Fibroblast of peridontal ligament (primary cell): ENCODE measurements around the gene CCDC40.
"Not testable (repeated sequence)": the region's sequence is repeated elsewhere in the genome, so short reads cannot be mapped to it uniquely, and the experiment has no call there.

Source experiments
- DNase-seq: peaks from one replicate; pipeline ENCODE4 v3.0.0-alpha.2; 2010; ENCODE audit errors: extremely low read depth

CCDC40 gene, protein sequence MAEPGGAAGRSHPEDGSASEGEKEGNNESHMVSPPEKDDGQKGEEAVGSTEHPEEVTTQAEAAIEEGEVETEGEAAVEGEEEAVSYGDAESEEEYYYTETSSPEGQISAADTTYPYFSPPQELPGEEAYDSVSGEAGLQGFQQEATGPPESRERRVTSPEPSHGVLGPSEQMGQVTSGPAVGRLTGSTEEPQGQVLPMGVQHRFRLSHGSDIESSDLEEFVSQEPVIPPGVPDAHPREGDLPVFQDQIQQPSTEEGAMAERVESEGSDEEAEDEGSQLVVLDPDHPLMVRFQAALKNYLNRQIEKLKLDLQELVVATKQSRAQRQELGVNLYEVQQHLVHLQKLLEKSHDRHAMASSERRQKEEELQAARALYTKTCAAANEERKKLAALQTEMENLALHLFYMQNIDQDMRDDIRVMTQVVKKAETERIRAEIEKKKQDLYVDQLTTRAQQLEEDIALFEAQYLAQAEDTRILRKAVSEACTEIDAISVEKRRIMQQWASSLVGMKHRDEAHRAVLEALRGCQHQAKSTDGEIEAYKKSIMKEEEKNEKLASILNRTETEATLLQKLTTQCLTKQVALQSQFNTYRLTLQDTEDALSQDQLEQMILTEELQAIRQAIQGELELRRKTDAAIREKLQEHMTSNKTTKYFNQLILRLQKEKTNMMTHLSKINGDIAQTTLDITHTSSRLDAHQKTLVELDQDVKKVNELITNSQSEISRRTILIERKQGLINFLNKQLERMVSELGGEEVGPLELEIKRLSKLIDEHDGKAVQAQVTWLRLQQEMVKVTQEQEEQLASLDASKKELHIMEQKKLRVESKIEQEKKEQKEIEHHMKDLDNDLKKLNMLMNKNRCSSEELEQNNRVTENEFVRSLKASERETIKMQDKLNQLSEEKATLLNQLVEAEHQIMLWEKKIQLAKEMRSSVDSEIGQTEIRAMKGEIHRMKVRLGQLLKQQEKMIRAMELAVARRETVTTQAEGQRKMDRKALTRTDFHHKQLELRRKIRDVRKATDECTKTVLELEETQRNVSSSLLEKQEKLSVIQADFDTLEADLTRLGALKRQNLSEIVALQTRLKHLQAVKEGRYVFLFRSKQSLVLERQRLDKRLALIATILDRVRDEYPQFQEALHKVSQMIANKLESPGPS

DNA sequence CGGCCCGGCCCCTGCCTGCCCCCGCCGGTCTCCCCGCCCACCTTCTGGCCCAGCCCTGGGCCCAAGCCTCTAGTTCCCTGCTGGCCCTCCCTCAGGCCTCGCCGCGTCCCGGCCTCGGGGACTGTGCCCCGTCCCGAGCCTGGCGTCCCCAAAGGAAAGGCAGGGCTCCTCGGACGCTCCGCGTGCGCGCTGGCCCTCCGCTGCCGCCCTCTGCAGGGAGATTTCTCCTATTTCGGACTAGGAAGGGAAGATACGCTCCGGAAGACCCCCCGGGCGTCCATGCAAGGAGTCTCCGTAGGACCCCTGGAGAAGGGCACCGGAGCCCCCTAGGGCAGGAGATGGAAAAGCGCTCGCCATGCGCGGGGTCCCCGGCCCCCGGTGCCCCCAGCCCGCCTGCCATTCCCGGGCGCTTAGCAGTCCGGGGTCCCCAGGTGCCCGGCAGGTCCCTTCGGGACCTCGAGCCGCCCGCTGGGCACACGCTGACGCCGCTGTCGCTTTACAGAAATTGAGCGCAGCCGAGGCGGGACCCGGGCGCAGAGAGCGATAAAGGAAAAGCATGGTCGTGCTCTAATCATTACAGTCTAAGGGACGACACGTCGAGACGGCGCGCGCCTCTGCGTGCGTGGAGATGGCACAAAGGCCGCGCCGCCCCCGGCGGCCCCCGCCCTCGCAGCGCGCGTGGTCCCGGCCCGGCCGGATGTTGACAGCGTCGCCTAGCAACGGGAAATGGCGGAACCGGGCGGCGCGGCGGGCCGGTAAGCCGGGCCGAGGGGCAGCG, at the start of gene CCDC40:
Gene CCDC40, plus strand, starts transcription at position 706 of the 778 bp plus-strand sequence. Its CDS starts 21 bp downstream, at position 727.
- DNase-seq, result peak; percentile 66

DNA sequence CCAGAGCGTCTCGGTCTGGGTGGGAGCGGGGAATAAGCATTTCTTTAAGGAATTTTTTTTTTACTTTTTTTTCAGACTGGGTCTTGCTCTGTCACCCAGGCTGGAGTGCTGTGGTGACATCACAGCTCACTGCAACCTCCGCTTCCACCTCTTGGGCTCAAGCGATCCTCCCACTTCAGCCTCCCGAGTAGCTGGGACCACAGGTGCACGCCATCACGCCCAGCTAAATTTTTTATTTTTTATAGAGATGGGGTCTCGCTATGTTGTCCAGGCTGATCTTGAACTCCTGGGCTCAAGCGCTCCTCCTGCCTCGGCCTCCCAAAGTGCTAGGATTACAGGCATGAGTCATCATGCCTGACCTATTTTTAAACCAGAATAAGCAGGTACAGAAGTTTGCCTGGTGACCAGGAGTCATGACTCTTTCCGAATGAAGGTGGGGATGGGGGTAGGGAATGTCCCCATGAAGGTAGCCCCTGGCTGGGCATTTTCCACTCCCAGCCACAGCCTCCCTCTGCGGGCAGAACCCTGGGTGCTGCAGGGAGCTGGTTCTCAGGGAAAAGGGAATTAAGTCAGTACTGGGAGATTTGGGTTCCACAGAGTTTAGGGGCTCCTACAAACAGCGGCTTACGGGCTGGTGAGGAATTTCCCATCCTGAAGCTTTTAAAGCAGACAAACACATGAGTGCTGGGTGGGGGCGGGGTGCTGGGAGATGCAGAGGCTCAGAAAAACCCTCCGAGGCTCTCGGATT, 49.1 kb upstream of the CCDC40 start:
- DNase-seq, result no peak

DNA sequence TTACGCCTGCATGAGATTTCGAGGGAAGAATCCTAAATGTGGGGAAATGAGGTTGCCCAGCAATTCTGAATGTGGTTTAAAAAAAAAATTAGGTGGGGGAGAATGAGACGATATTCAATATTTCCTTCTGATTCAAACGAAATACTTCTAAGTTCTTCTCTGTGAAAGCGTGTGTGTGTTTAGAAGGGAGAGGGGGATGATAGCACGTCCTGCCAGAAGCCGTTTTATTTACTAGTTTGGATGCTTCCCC, 48.6 kb upstream of the CCDC40 start:
- DNase-seq, result no peak

DNA sequence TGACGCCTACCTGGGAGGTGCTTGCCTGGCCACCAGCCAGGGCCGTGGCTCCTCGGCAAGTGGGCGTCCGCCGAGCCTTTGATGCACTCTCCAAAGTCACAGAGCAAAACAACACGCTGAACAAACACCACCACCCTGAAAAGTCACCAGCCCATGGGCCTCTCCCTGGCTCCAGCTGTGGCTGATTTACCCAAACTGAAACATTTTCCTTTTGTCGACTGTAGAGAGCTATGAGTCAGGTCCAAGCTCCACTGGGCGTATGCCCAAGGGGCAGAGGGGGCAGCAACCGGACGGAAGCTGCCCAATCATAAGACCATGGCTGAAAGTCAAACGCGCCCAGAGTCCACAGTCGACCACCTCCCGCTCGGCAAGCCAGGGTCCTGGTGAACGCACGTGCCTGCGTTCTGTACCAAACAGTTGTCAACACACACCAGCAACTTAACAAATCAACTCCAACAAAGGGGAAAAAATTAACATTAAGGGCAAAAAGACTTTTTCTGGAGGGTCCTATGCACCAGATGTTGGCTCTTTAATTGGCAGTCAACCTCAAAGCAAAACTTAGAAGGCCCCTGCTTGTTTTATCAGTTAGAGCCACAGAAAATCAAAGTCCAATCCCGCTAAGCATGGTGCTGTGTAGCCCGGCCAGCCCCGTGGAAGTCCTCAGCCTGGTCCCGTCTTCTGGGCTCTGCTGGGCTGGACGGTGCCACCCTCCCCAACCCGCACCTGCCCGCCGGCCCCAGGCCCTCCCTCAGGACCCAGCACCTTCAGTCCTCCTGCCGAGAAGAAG, 48.1 kb upstream of the CCDC40 start:
- DNase-seq, result peak; percentile 84

DNA sequence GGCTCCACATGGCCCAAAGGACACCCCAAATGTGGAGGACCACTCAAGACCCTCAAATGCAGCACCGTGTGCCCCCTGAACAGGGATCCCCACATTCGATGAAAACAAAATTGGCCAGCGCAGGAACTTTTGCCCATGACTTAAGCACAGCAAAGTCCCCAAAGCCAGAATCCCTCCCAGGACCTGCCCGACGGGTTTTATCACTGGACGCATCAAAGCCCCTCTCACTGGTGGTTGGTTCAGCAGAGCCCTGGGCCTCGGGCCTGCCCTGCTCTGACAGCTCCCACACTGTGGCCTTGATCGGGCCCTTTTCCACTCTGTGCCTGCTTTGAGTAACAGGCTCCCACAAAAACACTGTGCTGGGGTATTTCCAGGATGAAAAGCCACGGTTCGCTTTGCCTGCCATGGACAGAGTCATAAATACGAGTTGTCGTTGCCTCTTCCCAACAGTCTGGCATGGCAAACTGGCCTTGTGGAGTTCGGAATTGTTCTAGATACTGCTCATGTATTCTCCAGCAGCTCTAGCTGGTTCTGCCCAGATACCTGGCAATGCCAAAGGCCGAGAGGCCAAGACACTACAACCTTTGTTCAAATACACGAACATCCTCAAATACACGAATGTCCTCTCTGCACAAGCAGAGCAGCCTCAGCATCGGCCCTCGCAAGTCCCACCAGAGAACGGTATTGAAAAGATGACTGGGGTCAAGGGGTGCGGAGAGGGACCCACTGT, 47.2 kb upstream of the CCDC40 start:
- no peak for DNase-seq

DNA sequence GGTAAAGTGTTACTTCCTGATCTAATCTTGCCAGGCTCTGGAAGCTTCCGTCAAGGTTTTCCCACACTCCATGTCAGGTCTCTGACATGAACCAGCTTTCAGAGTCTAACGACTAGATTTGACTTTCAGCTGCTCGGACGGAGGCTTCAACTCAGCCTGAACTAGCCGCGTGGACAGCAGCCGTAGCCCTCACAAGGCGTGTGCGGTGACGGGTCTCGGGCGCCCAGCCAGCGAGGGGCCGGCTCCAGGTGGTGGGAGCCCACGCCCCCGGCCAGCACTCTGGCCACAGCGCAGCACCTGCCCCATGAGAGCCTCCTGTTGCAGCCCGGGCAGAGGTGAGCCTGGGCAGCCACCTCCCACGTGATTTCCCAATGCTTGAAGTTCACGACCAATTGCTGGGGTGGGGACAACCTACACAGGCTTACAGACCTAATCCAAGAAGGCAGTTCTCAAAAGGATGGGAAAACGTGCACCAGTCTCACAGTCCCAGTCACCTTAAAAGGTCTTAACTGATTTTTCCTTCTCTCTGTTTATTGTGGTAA, 46.3 kb upstream of the CCDC40 start:
- no peak for DNase-seq

DNA sequence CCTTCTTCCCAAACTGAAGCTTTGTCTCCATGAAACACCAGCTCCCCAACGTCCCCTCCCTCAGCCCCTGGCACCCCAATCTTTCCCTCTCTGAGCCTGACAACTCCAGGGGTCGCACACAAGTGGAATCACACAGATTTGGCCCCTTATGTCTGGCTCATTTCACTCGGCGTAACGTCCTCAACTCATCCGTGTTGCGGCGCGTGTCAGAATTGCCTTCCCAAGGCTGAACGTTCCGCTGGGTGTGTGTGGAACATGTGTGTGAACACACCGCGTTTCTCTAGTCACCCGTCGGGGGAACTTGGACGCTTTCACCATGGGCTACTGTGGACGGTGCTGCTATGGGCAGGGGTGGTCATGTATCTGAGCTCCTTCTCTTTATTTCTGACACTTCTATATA, 45.7 kb upstream of the CCDC40 start:
- DNase-seq, result no peak

DNA sequence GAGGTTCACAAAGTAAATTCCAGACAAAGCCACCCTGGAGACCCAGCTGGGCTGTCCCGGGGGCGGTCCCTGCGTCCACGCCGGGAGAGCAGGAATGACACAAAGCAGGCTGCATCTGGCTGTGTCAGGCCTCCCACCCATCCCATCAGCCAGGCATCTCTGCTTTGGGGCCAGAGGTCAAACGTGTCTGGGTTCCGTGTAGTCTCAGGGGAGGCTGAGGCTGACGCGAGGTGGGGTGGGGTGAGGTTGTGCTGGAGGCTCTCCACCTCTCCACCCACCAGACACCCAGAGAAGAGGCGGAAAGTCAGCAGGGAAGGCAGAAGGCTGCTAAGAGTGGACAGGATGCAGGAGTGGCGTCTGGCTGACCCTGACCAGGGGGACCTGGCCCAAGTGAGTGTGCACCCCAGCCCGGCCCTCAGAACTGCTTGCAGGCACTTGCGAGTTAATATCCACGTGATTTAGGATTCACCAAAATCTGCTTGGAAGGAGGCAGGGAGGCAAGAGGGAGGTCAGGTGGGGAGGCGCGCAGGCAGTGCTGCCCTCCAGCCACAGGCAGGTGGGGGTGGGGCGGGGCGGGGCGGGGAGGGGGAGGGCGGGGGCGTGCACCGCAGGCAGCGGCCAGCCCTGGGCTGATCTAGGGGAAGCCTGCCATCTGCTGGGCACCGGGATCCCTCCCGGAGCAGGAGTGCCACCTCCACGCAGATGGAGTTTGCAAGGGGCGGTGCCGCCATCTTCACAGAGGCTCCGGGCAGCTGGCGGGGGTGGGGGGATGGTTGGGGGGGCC, 45.1 kb upstream of the CCDC40 start:
- DNase-seq, result peak; percentile 70

DNA sequence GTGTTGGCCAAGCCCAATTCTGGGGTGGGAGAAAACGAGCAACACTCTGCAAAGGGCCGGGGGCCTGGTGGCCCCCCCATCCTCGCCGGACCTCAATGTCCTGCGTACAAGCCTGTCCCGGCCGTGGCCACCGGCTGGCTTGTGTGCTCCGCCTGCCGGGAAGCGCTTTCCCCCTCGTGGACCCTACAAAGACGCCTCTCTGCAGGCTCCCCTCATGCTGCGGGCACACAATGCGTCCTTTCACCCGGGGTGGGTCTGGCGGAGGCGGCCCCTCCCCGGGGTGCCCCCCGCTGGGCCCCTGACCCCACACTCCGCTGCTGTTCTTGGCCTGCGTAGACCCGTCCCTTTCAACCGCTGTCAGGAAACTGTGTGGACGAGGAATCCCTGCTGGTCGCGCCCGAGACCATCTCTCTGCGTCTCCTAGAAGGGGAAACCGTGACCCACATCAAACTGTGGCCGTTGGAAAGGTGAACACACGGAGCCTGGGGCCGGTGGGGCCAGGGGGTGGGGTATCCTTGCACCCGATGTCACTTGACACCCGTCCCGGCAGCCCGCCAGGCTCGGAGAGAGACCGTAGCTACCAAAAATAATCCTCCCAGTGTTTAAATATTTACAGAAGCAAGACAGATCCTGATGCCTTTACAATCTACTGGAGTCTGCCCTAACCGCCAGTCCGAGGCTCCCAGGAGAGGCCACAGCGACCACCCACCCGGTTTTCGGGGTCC, 44.4 kb upstream of the CCDC40 start:
- peak; percentile 31 for DNase-seq

DNA sequence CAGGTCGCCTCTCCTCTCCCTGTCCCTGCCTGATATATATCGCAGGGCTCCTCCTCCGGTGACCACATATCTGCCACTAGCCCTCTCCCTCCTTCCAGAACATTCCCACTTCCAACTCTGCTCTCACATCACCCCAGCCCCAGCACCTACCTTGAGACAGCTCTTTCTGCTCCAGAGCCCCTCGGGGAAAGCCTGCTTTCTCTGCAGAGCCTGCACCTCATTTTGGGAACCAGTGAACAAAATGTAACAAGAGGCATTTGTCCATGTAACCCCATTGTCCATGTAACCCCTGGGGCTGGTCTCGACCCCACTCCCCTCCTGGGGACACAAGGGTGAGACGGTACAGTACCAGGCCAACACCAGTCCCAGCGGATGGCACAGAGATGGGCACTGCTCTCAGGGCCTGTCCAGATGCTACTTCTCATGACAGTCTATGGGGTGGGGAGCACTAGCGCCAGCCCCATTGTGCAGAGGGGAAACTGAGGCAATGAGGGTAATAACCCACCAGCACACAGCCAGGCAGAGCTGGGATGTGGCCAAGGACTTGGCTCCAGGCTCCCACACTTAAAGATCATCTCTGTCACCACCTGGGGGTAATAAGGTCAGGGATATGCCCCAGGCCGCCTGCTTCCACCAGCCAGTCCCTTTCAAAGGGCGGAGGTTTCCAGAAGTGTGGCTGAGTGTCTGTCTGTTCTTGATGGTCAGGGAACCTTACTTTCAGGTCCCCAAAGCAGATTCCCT, 43.6 kb upstream of the CCDC40 start:
- no peak for DNase-seq

DNA sequence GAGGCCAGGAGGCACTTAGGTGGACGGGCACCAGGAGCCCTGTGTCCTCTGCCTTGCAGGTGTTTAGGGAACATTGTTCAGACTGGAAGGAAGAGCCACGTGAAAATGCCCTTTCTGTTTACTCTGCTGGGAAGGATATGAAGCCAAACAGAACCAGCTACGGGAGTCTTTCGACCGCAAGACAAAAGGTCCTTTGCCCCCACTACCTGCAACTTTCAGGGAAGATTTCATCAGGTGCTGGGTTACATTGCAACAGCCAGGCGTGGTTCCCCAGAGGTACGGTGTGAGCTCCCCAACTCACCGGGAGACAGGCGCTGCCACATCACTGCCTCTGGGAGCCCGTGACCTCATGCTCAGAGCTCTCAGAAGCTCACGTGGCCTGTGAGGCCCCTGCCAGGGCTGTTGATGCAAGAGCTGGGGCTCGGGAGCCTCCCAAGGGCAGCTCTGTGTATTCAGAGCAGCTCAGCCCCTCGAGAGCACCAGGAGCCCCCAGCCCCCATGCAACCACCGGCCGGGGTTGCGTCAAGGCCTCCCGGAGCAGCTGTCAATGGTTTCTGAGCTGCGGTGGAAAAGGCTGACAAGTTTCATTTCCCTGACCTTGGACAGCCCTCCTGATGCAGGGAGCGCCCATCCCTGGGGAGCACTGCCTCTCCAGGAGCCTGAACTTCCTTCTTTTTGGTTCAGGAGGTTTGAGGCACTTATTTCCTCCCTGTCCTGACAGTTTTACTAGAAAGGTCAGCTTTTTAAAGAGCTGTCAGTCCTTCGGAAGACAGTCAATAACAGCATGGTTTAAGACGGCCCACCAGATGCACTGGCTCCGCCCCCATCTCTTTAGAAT, 42.8 kb upstream of the CCDC40 start:
- peak; percentile 72 for DNase-seq

DNA sequence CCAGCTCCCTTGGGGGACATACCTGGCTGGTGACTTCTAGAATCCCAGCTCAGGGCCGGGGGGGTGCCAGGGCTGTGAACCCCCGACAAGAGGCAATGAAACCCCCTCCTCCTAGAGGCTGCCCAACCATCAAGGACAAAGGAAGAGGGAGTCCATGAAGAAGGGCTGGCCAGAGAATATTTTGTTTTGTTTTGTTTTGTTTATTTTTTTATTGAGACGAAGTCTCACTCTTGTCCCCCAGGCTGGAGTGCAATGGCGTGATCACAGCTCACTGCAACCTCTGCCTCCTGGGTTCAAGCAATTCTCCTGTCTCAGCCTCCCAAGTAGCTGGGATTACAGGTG, 42.2 kb upstream of the CCDC40 start:
- not testable (repeated sequence) for DNase-seq

DNA sequence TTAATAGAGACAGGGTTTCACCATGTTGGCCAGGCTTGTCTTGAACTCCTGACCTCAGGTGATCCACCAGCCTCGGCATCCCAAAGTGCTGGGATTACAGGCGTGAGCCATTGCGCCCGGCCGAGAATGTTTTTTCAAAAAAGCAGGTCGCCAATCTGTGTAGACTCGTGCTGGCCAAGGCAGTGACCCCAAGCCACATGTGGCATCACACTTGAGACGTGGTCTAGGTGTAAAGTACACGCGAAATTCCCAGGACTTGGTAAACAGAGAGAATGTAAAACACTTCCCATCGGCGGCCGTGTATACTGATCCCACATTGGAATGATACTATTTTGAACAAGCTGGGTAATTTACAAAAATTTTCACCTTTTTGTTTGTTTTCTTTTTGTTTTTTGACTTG, 41.8 kb upstream of the CCDC40 start:
- no peak for DNase-seq

DNA sequence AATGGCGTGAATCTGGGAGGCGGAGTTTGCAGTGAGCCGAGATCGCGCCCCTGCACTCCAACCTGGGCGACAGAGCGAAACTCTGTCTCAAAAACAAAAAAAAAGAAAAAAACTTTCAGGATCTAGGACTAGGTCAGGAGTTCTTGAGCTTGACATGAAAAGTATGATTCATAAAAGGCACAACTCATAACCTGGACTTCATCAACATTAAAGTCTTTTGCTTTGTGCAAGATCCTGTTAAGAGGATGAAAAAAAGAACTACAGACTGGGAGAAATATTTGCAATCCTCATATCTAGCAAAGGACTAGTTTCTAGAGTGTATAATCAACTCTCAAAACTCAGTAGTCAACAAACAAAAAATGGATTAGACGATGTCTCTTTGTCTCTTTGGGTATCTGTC, 40.7 kb upstream of the CCDC40 start:
- no peak for DNase-seq

DNA sequence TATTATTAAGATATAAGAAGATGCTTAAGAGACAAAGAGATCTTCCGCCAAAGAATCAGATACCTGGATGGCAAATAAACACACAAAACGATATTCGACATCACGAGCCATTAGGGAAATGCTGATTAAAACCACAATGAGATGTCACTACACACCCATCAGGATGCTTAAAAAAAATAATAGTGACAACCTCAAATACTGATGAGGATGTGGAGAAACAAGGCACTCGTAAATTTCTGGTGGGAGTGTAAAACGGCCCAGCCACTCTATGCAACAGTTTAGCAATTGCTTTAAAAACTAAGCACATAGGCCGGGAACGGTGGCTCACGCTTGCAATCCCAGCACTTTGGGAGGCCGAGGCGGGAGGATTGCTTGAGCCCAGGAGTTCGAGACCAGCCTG, 40.2 kb upstream of the CCDC40 start:
- no peak for DNase-seq

DNA sequence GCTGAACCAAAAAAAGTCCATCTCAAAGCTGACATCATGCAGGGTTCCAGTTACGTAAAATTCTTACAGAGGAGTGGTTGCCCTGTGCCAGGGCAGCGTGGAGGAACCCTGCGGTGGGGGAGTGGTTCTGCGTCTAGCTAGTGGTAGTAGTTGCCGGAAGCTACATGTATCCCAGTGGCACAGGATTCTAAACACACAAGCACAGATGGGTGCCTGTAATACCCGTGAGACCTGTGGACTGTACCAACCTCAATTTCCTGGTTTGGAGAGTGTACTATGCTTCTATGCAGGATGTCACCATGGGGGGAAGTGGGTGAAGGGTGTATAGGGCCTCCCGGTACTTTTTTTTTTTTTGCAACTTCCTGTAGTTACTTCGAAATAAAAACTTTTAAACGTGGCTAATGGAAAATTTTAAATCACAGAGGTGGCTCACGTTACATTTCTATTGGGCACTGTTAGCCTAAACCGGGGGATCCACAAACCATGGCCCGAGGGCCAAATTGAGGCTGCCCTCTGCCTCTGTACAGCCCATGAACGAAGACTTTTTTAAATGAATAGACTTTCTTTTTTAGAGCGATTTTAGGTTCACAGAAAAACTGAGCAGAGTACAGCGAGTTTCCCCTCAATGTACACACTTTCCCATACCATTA, 39.3 kb upstream of the CCDC40 start:
- no peak for DNase-seq
